Measurements from ENCODE around the gene ENDOU. TPM values are rescaled to one million over a fixed set of nuclear protein-coding genes. Genes with fewer than 3 reads are reported as not detected.
A peak's percentile ranks its signal among the peaks of the same experiment; 100 is the strongest.

Gene ENDOU
- total RNA-seq, 1 experiment from 2014 or later, result 0.39 TPM

DNA sequence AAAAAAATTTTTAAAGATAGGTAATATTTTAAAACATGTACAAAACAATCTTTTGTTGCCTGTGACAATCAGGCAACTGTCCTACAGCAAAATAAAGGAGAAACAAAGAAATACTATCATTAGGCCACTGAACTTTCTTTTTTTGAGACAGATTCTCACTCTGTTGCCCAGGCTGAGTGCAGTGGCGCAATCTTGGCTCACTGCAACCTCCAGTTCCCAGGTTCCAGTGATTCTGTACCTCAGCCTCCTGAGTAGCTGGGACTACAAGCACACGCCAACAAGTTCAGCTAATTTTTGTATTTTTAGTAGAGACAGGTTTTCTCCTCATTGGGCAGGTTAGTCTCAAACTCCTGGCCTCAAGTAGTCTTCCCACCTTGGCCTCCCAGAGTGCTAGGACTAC lies 36.1 kb downstream of the ENDOU start:
- Histone ChIP-seq H4K20me1 (ENCODE audit: insufficient read depth) (no peaks in the 10 kb centered on the region), H3K9me2 (ENCODE audit: insufficient read depth) (no peaks in the 10 kb centered on the region), H2AFZ (no peak overlapping the region), H3K27ac (no peak overlapping the region), H3F3A (ENCODE audit: insufficient read depth, low read depth) (peaks cover 7% of the 10 kb centered on the region; the same call in 1 of the 2 replicates), H3K9me3 (ENCODE audit: insufficient read depth, low read depth) (no peaks in the 10 kb centered on the region), H3K79me2 (ENCODE audit: low read depth) (no peaks in the 10 kb centered on the region), H3K4me1 (replicated peaks; ENCODE audit: insufficient read depth) (no peaks in the 10 kb centered on the region), H3K4me2 (no peak overlapping the region), H3K4me3 (no peak overlapping the region), H3K27me3 (ENCODE audit: insufficient read depth, low read depth) (no peaks in the 10 kb centered on the region), H3K36me3 (ENCODE audit: low read depth) (peaks cover 37% of the 10 kb centered on the region)
- intact Hi-C loops (cut with micrococcal nuclease; ENCODE audit: unreplicated experiment), result loop anchor here (5.0 kb wide), 1 partner anchor 1617 kb away; no protein-coding TSS in a partner anchor
- ChIA-PET CTCF (no interaction called here), POLR2A (ENCODE audit: unreplicated experiment) (no interaction called here)
- DNase-seq, result no peak
- no TSS peak for BruUV-seq (replicated peaks)
- TF ChIP-seq CTCF (conservative IDR thresholded peaks at IDR 0.05) (no peak), EZH2 (IDR thresholded peaks at IDR 0.05; ENCODE audit: low read depth) (no peak)

DNA sequence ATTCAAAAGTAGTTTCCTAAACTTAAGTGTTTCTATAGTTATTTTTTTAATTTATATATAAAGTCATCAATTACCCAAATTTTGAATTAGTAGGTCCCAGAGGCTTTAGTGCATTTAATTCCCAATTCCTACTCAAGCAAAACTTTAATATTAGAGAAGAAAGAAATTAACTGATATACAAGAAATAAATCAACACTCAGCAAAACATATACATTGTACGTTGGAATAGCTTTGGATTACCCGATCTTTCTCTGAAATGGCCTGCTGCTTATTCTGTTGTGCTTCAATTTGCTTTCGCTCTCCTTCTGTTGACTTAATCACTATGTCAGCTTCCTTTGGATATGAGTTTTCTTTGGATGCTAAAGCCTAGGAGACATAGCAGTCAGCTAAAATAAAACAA lies 37.7 kb downstream of the ENDOU start:
- H3K4me3 ChIP-seq, result no peak overlapping the region
- no peaks in the 10 kb centered on the region for H3K9me3 ChIP-seq (ENCODE audit: insufficient read depth, low read depth)
- CTCF ChIA-PET, result interaction anchor here (0.7 to 1.4 kb wide), 2 partner anchors 655 to 665 kb away, joined by 3 read pairs; no protein-coding TSS in a partner anchor
- intact Hi-C loops (cut with micrococcal nuclease; ENCODE audit: unreplicated experiment), result loop anchor here (5.0 kb wide), 1 partner anchor 1615 kb away; no protein-coding TSS in a partner anchor
- H3K4me1 ChIP-seq (replicated peaks; ENCODE audit: insufficient read depth), result no peaks in the 10 kb centered on the region
- H2AFZ ChIP-seq, result no peak overlapping the region
- peaks cover 10% of the 10 kb centered on the region; the same call in 1 of the 2 replicates for H3F3A ChIP-seq (ENCODE audit: insufficient read depth, low read depth)
- no peak overlapping the region for H3K4me2 ChIP-seq
- no TSS peak for BruUV-seq (replicated peaks)
- no peaks in the 10 kb centered on the region for H3K27me3 ChIP-seq (ENCODE audit: insufficient read depth, low read depth)
- no peak overlapping the region for H3K27ac ChIP-seq
- no peaks in the 10 kb centered on the region for H3K79me2 ChIP-seq (ENCODE audit: low read depth)
- H3K9me2 ChIP-seq (ENCODE audit: insufficient read depth), result no peaks in the 10 kb centered on the region
- no peak for DNase-seq
- H4K20me1 ChIP-seq (ENCODE audit: insufficient read depth), result no peaks in the 10 kb centered on the region
- POLR2A ChIA-PET (ENCODE audit: unreplicated experiment), result no interaction called here
- TF ChIP-seq CTCF (conservative IDR thresholded peaks at IDR 0.05) (no peak), EZH2 (IDR thresholded peaks at IDR 0.05; ENCODE audit: low read depth) (no peak)
- H3K36me3 ChIP-seq (ENCODE audit: low read depth), result peaks cover 27% of the 10 kb centered on the region

- Histone ChIP-seq H3K4me2 (no peak overlapping the region), H3K27me3 (ENCODE audit: insufficient read depth, low read depth) (no peaks in the 10 kb centered on the region), H3K79me2 (ENCODE audit: low read depth) (no peaks in the 10 kb centered on the region), H3K9me2 (ENCODE audit: insufficient read depth) (no peaks in the 10 kb centered on the region), H3F3A (ENCODE audit: insufficient read depth, low read depth) (peaks cover 10% of the 10 kb centered on the region; the same call in 1 of the 2 replicates), H3K4me3 (no peak overlapping the region), H4K20me1 (ENCODE audit: insufficient read depth) (no peaks in the 10 kb centered on the region), H2AFZ (no peak overlapping the region), H3K27ac (no peak overlapping the region), H3K36me3 (ENCODE audit: low read depth) (peaks cover 27% of the 10 kb centered on the region), H3K4me1 (replicated peaks; ENCODE audit: insufficient read depth) (no peaks in the 10 kb centered on the region), H3K9me3 (ENCODE audit: insufficient read depth, low read depth) (no peaks in the 10 kb centered on the region)
- ChIA-PET CTCF (interaction anchor here (0.6 to 1.4 kb wide), 4 partner anchors 654 to 1310 kb away, joined by 3 read pairs; no protein-coding TSS in a partner anchor), POLR2A (ENCODE audit: unreplicated experiment) (no interaction called here)
- no TSS peak for BruUV-seq (replicated peaks)
- no peak for TF ChIP-seq EZH2 (IDR thresholded peaks at IDR 0.05; ENCODE audit: low read depth)
- peak; percentile 80 for TF ChIP-seq CTCF (conservative IDR thresholded peaks at IDR 0.05)
- intact Hi-C loops (cut with micrococcal nuclease; ENCODE audit: unreplicated experiment), result loop anchor here (1.0 to 5.0 kb wide), 2 partner anchors 654 to 1614 kb away; no protein-coding TSS in a partner anchor
- peak in 1 of 2 experiments; percentile 38 for DNase-seq
These were observed 38.5 kb downstream of the ENDOU start for GRCh38 chr12:47686645-47687240.

All from PC-9 (cell line).